ENCODE data around the gene SLC22A9. TPM values are rescaled to one million over a fixed set of nuclear protein-coding genes. Genes with fewer than 3 reads are reported as not detected.

SLC22A9 gene
- total and polyA plus RNA-seq, 10 of the 15 experiments (the other 5 are each of a cell fraction or from before 2014, with no cell fraction given), result 0.03 to 0.06 TPM; not detected in 8

- no peak for TF ChIP-seq USF1 (IDR thresholded peaks at IDR 0.05; ENCODE audit: borderline replicate concordance, extremely low read length, insufficient read depth, low read depth, low read length)
- TF ChIP-seq, protein P1, sequence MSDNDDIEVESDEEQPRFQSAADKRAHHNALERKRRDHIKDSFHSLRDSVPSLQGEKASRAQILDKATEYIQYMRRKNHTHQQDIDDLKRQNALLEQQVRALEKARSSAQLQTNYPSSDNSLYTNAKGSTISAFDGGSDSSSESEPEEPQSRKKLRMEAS (IDR thresholded peaks at IDR 0.05; ENCODE audit: low read depth, low read length), result no peak
- no peak for TF ChIP-seq BACH1 (IDR thresholded peaks at IDR 0.05; ENCODE audit: borderline replicate concordance)
- TF ChIP-seq HCFC1 (IDR thresholded peaks at IDR 0.05; ENCODE audit: low read length), result no peak
- TF ChIP-seq SP1 (IDR thresholded peaks at IDR 0.05; ENCODE audit: low read depth, low read length), result no peak
- TF ChIP-seq ATF3 (IDR thresholded peaks at IDR 0.05; ENCODE audit: borderline replicate concordance, extremely low read depth, low read depth, low read length), result no peak
- TF ChIP-seq, protein P2, sequence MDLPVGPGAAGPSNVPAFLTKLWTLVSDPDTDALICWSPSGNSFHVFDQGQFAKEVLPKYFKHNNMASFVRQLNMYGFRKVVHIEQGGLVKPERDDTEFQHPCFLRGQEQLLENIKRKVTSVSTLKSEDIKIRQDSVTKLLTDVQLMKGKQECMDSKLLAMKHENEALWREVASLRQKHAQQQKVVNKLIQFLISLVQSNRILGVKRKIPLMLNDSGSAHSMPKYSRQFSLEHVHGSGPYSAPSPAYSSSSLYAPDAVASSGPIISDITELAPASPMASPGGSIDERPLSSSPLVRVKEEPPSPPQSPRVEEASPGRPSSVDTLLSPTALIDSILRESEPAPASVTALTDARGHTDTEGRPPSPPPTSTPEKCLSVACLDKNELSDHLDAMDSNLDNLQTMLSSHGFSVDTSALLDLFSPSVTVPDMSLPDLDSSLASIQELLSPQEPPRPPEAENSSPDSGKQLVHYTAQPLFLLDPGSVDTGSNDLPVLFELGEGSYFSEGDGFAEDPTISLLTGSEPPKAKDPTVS (IDR thresholded peaks at IDR 0.05; ENCODE audit: low read depth, low read length), result no peak
- TF ChIP-seq STAT1 (conservative IDR thresholded peaks at IDR 0.05), result no peak
Measured at GRCh38 chr11:63371396-63371795, 1.8 kb downstream of the SLC22A9 start (continued).

DNA sequence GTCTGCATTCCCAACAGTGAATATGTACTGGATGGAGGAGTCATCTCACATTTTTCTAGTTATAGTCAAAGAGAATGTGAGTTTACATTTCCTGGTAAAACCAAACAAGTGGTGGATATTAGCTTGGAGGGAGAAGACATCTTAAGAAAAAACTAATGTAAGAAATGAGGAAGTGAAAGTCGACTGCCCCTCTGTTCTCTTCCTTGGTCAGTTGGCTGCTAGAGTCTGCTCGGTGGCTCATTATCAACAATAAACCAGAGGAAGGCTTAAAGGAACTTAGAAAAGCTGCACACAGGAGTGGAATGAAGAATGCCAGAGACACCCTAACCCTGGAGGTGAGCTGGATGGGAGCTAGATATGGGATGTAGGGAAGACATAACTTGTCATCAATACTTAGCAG, 5.8 kb downstream of the SLC22A9 start:
- CTCF ChIA-PET, result no interaction called here
- FAIRE-seq (peak; percentile 73), DNase-seq (ENCODE audit: low read depth, low spot score) (no peak), ATAC-seq (peak; percentile 79)
- no peak overlapping the region for H3K4me2 ChIP-seq (ENCODE audit: control insufficient read depth, insufficient read depth)
- SMC1A ChIA-PET (ENCODE audit: uncharacterized antibody, unreplicated experiment), result no interaction called here
- WGBS (ENCODE audit: insufficient coverage, insufficient replicate concordance, low lambda C conversion rate, missing lambda C conversion rate), result 0% methylated on average over 2 of the region's 2 CpGs
- in situ Hi-C loops (cut with MboI) (no loop called here), intact Hi-C loops (cut with micrococcal nuclease; ENCODE audit: unreplicated experiment) (no loop called here)
- peak; percentile 98 for TF ChIP-seq SPI1 (IDR thresholded peaks at IDR 0.05; ENCODE audit: borderline replicate concordance, insufficient read depth, low read depth, low read length)
- TF ChIP-seq HDAC6 (IDR thresholded peaks at IDR 0.05; ENCODE audit: unreplicated experiment), result no peak
- TF ChIP-seq TAF1 (IDR thresholded peaks at IDR 0.05; ENCODE audit: borderline replicate concordance, low read depth, low read length), result no peak
- 0 out of 2 replicates have a peak, but pooled peaks have one; percentile 41 for TF ChIP-seq IRF4 (IDR thresholded peaks at IDR 0.05; ENCODE audit: low read depth, low read length)
- 0 out of 2 replicates have a peak, but pooled peaks have one; percentile 38 for TF ChIP-seq DPF2 (IDR thresholded peaks at IDR 0.05)
- TF ChIP-seq EP300 (IDR thresholded peaks at IDR 0.05; ENCODE audit: borderline replicate concordance in 1 of 2, control insufficient read depth in 1 of 2, low read depth in 2 of 2, low read length in 2 of 2), result 0 out of 4 replicates have a peak, but pooled peaks of 1 of the 2 experiments have one; percentile 28
- no peaks in the 10 kb centered on the region for H4K20me1 ChIP-seq (ENCODE audit: control insufficient read depth, insufficient read depth)
- no peaks in the 10 kb centered on the region for H3K79me2 ChIP-seq (ENCODE audit: control insufficient read depth, insufficient read depth, low read length)
- no peak overlapping the region for H3K4me3 ChIP-seq
- no peaks in the 10 kb centered on the region for H3K36me3 ChIP-seq (ENCODE audit: control insufficient read depth in 2 of 2, insufficient read depth in 2 of 2, low read length in 1 of 2)
- no peaks in the 10 kb centered on the region for H3K9me3 ChIP-seq (replicated peaks; ENCODE audit: control insufficient read depth, insufficient read depth, low read length)
- H3K27ac ChIP-seq (ENCODE audit: control insufficient read depth, insufficient read depth), result no peak overlapping the region
- H2AFZ ChIP-seq (ENCODE audit: control insufficient read depth, low read depth, low read length), result no peak overlapping the region
- RAD21 ChIA-PET (ENCODE audit: unreplicated experiment), result no interaction called here
- H3K4me1 ChIP-seq (ENCODE audit: control insufficient read depth, insufficient read depth, low read length), result no peaks in the 10 kb centered on the region
- POLR2A ChIA-PET, result no interaction called here
- H3K9ac ChIP-seq (ENCODE audit: control insufficient read depth, insufficient read depth, low read length), result no peak overlapping the region
- H3K27me3 ChIP-seq (replicated peaks in 1 of 2; ENCODE audit: control insufficient read depth in 2 of 2, insufficient read depth in 2 of 2, low read length in 1 of 2), result peaks cover 0 to 4% of the 10 kb centered on the region in 2 experiments; a peak in 2 of 4 replicates
- no TSS peak for BruUV-seq (replicated peaks)
